ENCODE data around the gene RPL27A.

RPL27A gene

GRCh38 chr11:8698379-8698851 lies 15.8 kb downstream of the RPL27A start:
- H3K36me3 ChIP-seq (ENCODE audit: low read depth): peaks cover 93% of the 10 kb centered on the region
- DNase-seq (ENCODE audit: low spot score): no peak
- no peak overlapping the region for H3K27ac ChIP-seq (ENCODE audit: poor library complexity, severe bottlenecking)
- H3K27me3 ChIP-seq (ENCODE audit: insufficient read depth, poor library complexity, severe bottlenecking): no peaks in the 10 kb centered on the region
- ATAC-seq (ENCODE audit: low read depth): no peak
- H3K4me3 ChIP-seq (ENCODE audit: severe bottlenecking): no peak overlapping the region
- no peak for TF ChIP-seq CTCF (IDR thresholded peaks at IDR 0.05; ENCODE audit: poor library complexity, severe bottlenecking)
- H3K9me3 ChIP-seq (ENCODE audit: severe bottlenecking): no peaks in the 10 kb centered on the region
- peaks cover 9% of the 10 kb centered on the region for H3K4me1 ChIP-seq (ENCODE audit: insufficient read depth, poor library complexity, severe bottlenecking)

- H3K36me3 ChIP-seq (ENCODE audit: low read depth): peaks cover 93% of the 10 kb centered on the region
- DNase-seq (ENCODE audit: low spot score) (peak; percentile 46), ATAC-seq (ENCODE audit: low read depth) (no peak)
- H3K4me3 ChIP-seq (ENCODE audit: severe bottlenecking): no peak overlapping the region
- no peaks in the 10 kb centered on the region for H3K9me3 ChIP-seq (ENCODE audit: severe bottlenecking)
- TF ChIP-seq CTCF (IDR thresholded peaks at IDR 0.05; ENCODE audit: poor library complexity, severe bottlenecking): no peak
- peaks cover 9% of the 10 kb centered on the region for H3K4me1 ChIP-seq (ENCODE audit: insufficient read depth, poor library complexity, severe bottlenecking)
- no peaks in the 10 kb centered on the region for H3K27me3 ChIP-seq (ENCODE audit: insufficient read depth, poor library complexity, severe bottlenecking)
- peak overlapping the region; percentile 46 for H3K27ac ChIP-seq (ENCODE audit: poor library complexity, severe bottlenecking)
Observed at GRCh38 chr11:8698917-8699441, 16.4 kb downstream of the RPL27A start.

DNA sequence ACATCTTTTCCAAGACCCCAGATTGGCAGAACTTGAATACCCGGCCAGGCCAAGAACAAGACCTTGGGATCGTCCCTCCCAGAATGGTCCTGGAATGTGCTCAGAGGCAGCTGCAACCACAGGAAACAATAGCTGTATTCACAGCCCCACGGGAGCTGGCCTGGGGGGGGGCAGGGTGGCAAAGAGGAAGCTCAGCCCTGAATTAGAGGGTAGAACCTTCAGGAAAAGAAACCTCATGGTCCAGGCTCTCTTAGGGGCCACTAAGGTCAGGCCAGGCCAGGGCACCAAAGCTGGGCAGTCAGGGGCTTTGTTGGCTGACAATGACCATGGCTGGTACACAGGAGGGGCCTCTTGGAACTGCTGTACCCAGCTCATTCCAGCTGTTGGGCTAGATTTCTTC lies 17.3 kb downstream of the RPL27A start:
- Histone ChIP-seq H3K9me3 (ENCODE audit: severe bottlenecking) (no peaks in the 10 kb centered on the region), H3K36me3 (ENCODE audit: low read depth) (peaks cover 91% of the 10 kb centered on the region), H3K4me1 (ENCODE audit: insufficient read depth, poor library complexity, severe bottlenecking) (peaks cover 9% of the 10 kb centered on the region), H3K27me3 (ENCODE audit: insufficient read depth, poor library complexity, severe bottlenecking) (no peaks in the 10 kb centered on the region), H3K4me3 (ENCODE audit: severe bottlenecking) (no peak overlapping the region), H3K27ac (ENCODE audit: poor library complexity, severe bottlenecking) (peak overlapping the region; percentile 46)
- TF ChIP-seq CTCF (IDR thresholded peaks at IDR 0.05; ENCODE audit: poor library complexity, severe bottlenecking): no peak
- DNase-seq (ENCODE audit: low spot score) (peak; percentile 66), ATAC-seq (ENCODE audit: low read depth) (peak; percentile 39; the same call in 2 of the 3 replicates)

DNA sequence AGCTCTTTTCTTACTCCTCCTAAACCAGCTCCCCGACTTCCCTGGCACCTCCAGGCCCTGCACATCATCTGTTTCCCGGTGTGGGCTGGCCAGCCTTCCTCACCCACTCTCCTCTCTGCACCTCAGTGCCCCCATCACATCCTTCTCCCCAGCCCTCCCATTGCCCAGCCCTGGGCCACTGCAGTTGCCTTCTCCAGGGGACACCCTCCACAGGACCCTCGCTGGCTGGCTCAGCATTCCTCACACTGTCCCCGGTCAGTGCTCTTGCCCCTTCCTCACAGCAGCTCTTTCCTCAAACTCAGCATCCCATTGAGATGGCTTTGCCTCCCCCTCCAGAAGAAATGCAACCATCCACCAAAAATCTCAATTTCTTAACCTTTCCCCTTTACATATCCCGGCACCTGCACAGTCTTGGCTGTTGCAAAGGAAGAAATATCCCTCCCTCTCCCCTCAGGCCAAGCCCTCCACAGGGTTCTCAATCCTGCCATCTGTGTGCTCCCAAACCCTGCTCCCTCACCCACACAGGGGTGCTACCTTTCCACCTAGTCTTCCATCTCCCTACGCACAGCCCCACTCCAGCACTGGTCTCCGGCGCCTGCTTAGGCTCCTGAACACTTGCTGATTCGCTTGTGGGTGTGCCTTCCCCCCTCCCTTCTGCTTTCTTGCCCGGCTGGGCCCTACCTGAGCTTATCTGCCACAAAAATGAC lies 19.5 kb downstream of the RPL27A start:
- H3K4me1 ChIP-seq (ENCODE audit: insufficient read depth, poor library complexity, severe bottlenecking): peaks cover 9% of the 10 kb centered on the region
- ATAC-seq (ENCODE audit: low read depth): no peak
- TF ChIP-seq CTCF (IDR thresholded peaks at IDR 0.05; ENCODE audit: poor library complexity, severe bottlenecking): no peak
- H3K27ac ChIP-seq (ENCODE audit: poor library complexity, severe bottlenecking): no peak overlapping the region
- no peak overlapping the region for H3K4me3 ChIP-seq (ENCODE audit: severe bottlenecking)
- H3K9me3 ChIP-seq (ENCODE audit: severe bottlenecking): no peaks in the 10 kb centered on the region
- H3K36me3 ChIP-seq (ENCODE audit: low read depth): peaks cover 87% of the 10 kb centered on the region
- no peak for DNase-seq (ENCODE audit: low spot score)
- H3K27me3 ChIP-seq (ENCODE audit: insufficient read depth, poor library complexity, severe bottlenecking): no peaks in the 10 kb centered on the region

DNA sequence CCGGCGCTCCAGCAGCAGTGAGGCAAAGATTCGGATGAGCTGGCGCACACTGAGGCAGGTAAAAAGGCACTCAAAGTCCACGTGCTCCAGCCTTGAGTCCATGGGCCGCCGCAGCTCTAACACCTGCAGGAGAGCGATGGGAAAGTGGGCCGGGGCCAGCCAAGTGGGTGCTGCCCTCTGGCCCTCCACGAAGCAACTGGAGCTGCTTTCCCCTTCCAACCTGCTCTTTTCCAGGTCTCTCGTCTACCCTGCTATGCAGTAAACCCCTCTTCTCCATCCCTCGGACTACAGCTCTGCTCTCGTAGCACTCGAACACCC lies 20.0 kb downstream of the RPL27A start:
- Histone ChIP-seq H3K9me3 (ENCODE audit: severe bottlenecking) (no peaks in the 10 kb centered on the region), H3K4me1 (ENCODE audit: insufficient read depth, poor library complexity, severe bottlenecking) (peaks cover 9% of the 10 kb centered on the region), H3K36me3 (ENCODE audit: low read depth) (peaks cover 82% of the 10 kb centered on the region), H3K4me3 (ENCODE audit: severe bottlenecking) (no peak overlapping the region), H3K27me3 (ENCODE audit: insufficient read depth, poor library complexity, severe bottlenecking) (no peaks in the 10 kb centered on the region), H3K27ac (ENCODE audit: poor library complexity, severe bottlenecking) (no peak overlapping the region)
- TF ChIP-seq CTCF (IDR thresholded peaks at IDR 0.05; ENCODE audit: poor library complexity, severe bottlenecking): no peak
- DNase-seq (ENCODE audit: low spot score): no peak
- no peak for ATAC-seq (ENCODE audit: low read depth)
